HFF-Myc (cell line): ENCODE measurements around the gene SUPT5H.

ENCODE experiments used
- DNase-seq: peaks from one replicate; pipeline ENCODE4 v3.0.0-alpha.2; 2011; ENCODE audit warnings: low read depth; ENCODE audit errors: extremely low read depth
- H3K4me3 ChIP-seq: replicated peaks from 2 replicates; pipeline ENCODE4 v1.5.1; 2011; ENCODE audit warnings: low read depth, mild to moderate bottlenecking, control low read depth, low read length
- TF ChIP-seq, protein P1 (sequence below): IDR thresholded peaks from 2 replicates; pipeline ENCODE4 v1.5.1; 2012; ENCODE audit warnings: mild to moderate bottlenecking, low read depth, low read length, control low read depth; ENCODE audit errors: missing control alignments

SUPT5H gene

GRCh38 chr19:39428283-39429112 is 16.9 kb upstream of the SUPT5H start:
- no peak for DNase-seq
- TF ChIP-seq, protein P1, sequence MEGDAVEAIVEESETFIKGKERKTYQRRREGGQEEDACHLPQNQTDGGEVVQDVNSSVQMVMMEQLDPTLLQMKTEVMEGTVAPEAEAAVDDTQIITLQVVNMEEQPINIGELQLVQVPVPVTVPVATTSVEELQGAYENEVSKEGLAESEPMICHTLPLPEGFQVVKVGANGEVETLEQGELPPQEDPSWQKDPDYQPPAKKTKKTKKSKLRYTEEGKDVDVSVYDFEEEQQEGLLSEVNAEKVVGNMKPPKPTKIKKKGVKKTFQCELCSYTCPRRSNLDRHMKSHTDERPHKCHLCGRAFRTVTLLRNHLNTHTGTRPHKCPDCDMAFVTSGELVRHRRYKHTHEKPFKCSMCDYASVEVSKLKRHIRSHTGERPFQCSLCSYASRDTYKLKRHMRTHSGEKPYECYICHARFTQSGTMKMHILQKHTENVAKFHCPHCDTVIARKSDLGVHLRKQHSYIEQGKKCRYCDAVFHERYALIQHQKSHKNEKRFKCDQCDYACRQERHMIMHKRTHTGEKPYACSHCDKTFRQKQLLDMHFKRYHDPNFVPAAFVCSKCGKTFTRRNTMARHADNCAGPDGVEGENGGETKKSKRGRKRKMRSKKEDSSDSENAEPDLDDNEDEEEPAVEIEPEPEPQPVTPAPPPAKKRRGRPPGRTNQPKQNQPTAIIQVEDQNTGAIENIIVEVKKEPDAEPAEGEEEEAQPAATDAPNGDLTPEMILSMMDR, result no peak
- H3K4me3 ChIP-seq, result no peak overlapping the region; the same call in 1 of the 2 replicates

DNA sequence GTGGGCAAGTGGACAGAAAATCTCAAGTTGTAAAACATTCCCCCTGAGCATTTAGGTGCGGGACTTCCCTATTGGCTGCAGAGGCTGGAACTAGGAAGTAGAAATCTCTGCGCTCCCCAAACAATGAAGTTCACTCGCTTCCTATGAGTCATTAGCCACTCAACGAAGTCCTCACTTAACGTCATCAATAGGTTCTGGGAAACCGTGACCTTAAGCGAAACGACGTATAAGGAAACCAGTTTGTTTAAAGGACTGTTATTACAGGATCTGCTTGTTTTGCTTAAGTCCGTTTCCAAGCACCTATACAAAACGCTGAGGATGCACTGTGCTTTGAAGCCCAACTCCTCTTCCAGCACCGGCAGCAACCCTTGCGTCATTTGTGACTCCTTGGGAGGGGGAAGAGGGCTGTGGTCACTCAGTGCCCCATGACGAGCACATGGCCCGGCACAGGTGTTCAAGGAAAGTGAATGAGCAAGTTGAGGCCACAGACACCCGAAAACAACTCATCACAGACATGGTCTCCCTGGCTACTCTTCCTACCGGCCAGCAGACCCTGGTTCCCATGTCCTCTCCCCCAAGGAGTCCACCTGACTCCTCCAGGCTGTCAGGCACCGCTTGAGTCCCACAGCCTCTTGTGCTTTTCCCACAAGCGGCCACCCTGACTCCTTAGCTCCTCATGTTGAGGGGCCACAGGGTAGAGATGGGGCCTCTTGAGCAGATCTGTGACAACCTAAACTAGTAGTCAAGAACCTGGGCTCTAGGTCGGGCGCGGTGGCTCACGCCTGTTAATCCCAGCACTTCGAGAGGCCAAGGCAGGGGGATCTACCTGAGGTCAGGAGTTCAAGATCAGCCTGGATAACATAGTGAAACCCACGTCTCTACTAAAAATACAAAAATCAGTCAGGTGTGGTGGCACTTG is 14.4 kb upstream of the SUPT5H start:
- peak; percentile 83 for DNase-seq
- TF ChIP-seq, protein P1, result no peak
- no peak overlapping the region for H3K4me3 ChIP-seq

DNA sequence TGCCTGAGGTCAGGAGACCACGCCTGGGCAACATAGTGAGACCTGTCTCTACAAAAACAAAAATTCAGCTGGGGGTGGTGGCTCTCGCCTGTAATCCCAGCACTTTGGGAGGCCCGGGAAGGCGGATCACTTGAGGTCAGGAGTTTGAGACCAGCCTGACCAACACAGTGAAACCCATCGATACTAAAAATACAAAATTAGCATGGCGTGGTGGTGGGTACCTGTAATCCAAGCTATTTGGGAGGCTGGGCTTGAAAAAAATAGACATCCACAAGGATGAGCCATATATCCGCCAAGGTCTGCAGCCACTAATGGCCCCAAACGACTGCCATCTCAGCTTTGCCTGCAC is 12.7 kb upstream of the SUPT5H start:
- DNase-seq, result no peak
- TF ChIP-seq, protein P1, result no peak
- H3K4me3 ChIP-seq, result no peak overlapping the region

- H3K4me3 ChIP-seq, result peak overlapping the region; percentile 94
- no peak for DNase-seq
- TF ChIP-seq, protein P1, result no peak
These were observed 11.8 kb upstream of the SUPT5H start for GRCh38 chr19:39433480-39434079.

- TF ChIP-seq, protein P1, result no peak
- peak overlapping the region; percentile 94 for H3K4me3 ChIP-seq
These were observed 11.0 kb upstream of the SUPT5H start for GRCh38 chr19:39434123-39435076.

More at GRCh38 chr19:39434123-39435076, 11.0 kb upstream of the SUPT5H start:
- DNase-seq, result no peak
